Endothelial cell of umbilical vein (primary cell): ENCODE results near the gene TPMT. TPM values are rescaled to one million over a fixed set of nuclear protein-coding genes. Genes with fewer than 3 reads are reported as not detected.

ENCODE experiments used
- BruUV-seq: library from RNA; stranded (reverse); fragments of 400-500 nt; replicated peaks from 2 replicates; lab custom pipeline; 2021; lab: Mats Ljungman, UMichigan
- CTCF ChIA-PET: fragments of 300-600, 350-600 bp; sonication (Branson Sonifier 250); formaldehyde crosslinking; loops from one replicate; lab custom pipeline; 2021; ENCODE audit warnings: antibody characterized with exemption, inconsistent platforms; lab: Charles Lee
- POLR2A ChIA-PET: fragments of 300-600, 350-600 bp; sonication (Branson Sonifier 250); formaldehyde crosslinking; loops from one replicate; lab custom pipeline; 2021; ENCODE audit warnings: antibody characterized with exemption, inconsistent platforms; lab: Charles Lee
- DNase-seq: peaks from one replicate; pipeline ENCODE4 v3.0.0-alpha.2; 2011; ENCODE audit warnings: low read depth, low spot score
- FAIRE-seq: peaks from 2 replicates; lab custom pipeline; 2011; peaks lifted over from hg19 to GRCh38; lab: Jason Lieb, UNC
- H2AFZ ChIP-seq: 2 replicates; pipeline ENCODE4 v1.6.0; 2012; ENCODE audit warnings: low read depth, low read length, control low read depth, inconsistent platforms
- H3K27ac ChIP-seq: 2 replicates; pipeline ENCODE4 v1.5.1; 2011; ENCODE audit warnings: low read depth, mild to moderate bottlenecking, control low read depth, low read length, moderate library complexity; ENCODE audit not compliant: insufficient read depth
- H3K27me3 ChIP-seq, 2 experiments: 2 replicates each; pipeline versions ENCODE4 v1.6.0 to v1.6.1; 2011; ENCODE audit warnings: low read length in 2 of 2, mixed read lengths in 1 of 2; ENCODE audit not compliant: control insufficient read depth in 2 of 2, insufficient read depth in 2 of 2
- H3K36me3 ChIP-seq, 2 experiments: 2 replicates in 1 of 2; 3 replicates in 1 of 2; pipeline ENCODE4 v1.5.1; 2011; ENCODE audit warnings: low read length in 2 of 2, mild to moderate bottlenecking in 1 of 2, moderate library complexity in 1 of 2; ENCODE audit not compliant: control insufficient read depth in 2 of 2, insufficient read depth in 2 of 2; ENCODE audit errors: extremely low read depth in 1 of 2
- H3K4me1 ChIP-seq: 3 replicates; pipeline ENCODE4 v1.5.1; 2011; ENCODE audit warnings: mild to moderate bottlenecking, low read length; ENCODE audit not compliant: control insufficient read depth, insufficient read depth; ENCODE audit errors: extremely low read depth
- H3K4me2 ChIP-seq: 2 replicates; pipeline ENCODE4 v1.6.1; 2011; ENCODE audit warnings: low read length, control low read depth, mixed read lengths; ENCODE audit not compliant: insufficient read depth
- H3K4me3 ChIP-seq, 3 experiments: fragments of 200-600 bp in 1 of 3; sonication (generic), shearing (Covaris generic) in 1 of 3; replicated peaks in 1 of 3; 2 replicates each; pipeline ENCODE4 v1.5.1; 2011 to 2016; ENCODE audit warnings: control low read depth in 3 of 3, low read length in 3 of 3, mild to moderate bottlenecking in 2 of 3, inconsistent platforms in 1 of 3, low read depth in 1 of 3, moderate library complexity in 1 of 3; ENCODE audit not compliant: insufficient read depth in 1 of 3
- H3K79me2 ChIP-seq: 2 replicates; pipeline ENCODE4 v1.6.0; 2012; ENCODE audit warnings: low read length, inconsistent platforms; ENCODE audit not compliant: control insufficient read depth, insufficient read depth
- H3K9ac ChIP-seq: replicated peaks from 2 replicates; pipeline ENCODE3; 2011; ENCODE audit warnings: low read length, control low read depth; ENCODE audit not compliant: insufficient read depth; ENCODE audit errors: extremely low read depth
- H3K9me1 ChIP-seq: replicated peaks from 3 replicates; pipeline ENCODE4 v1.6.0; 2011; ENCODE audit warnings: mild to moderate bottlenecking, low read length; ENCODE audit not compliant: control insufficient read depth, insufficient read depth; ENCODE audit errors: extremely low read depth
- H3K9me3 ChIP-seq: replicated peaks from 2 replicates; pipeline ENCODE4 v1.5.1; 2012; ENCODE audit warnings: low read length, inconsistent platforms; ENCODE audit not compliant: control insufficient read depth, insufficient read depth
- H4K20me1 ChIP-seq: replicated peaks from 2 replicates; pipeline ENCODE3; 2011; ENCODE audit warnings: mild to moderate bottlenecking, low read length; ENCODE audit not compliant: control insufficient read depth, insufficient read depth; ENCODE audit errors: extremely low read depth
- CTCF ChIP-seq, 2 donors: IDR thresholded peaks; 1 replicate in 1 of 2; 2 replicates in 1 of 2; pipeline ENCODE4 v1.5.1; 2011; ENCODE audit warnings: low read length in 2 of 2, mild to moderate bottlenecking in 2 of 2, moderate library complexity in 2 of 2, control low read depth in 1 of 2, inconsistent platforms in 1 of 2, low read depth in 1 of 2; ENCODE audit not compliant: insufficient read depth in 1 of 2; ENCODE audit errors: extremely low read depth in 1 of 2
- EZH2 ChIP-seq: IDR thresholded peaks from 2 replicates; pipeline ENCODE4 v1.6.1; 2012; ENCODE audit warnings: borderline replicate concordance, low read depth, mild to moderate bottlenecking, moderate library complexity, low read length, inconsistent platforms; ENCODE audit not compliant: severe bottlenecking
- FOS ChIP-seq: IDR thresholded peaks from 2 replicates; pipeline ENCODE4 v1.6.1; 2011; ENCODE audit warnings: mild to moderate bottlenecking, low read length, moderate library complexity, borderline replicate concordance; ENCODE audit not compliant: insufficient read depth
- GATA2 ChIP-seq: IDR thresholded peaks from 2 replicates; pipeline ENCODE4 v1.7.0; 2011; ENCODE audit warnings: low read depth, mild to moderate bottlenecking, moderate library complexity, mixed read lengths, low read length; ENCODE audit not compliant: insufficient read length, insufficient read depth
- JUN ChIP-seq: IDR thresholded peaks from 2 replicates; pipeline ENCODE4 v1.6.1; 2011; ENCODE audit warnings: borderline replicate concordance, low read depth; ENCODE audit not compliant: insufficient read length, insufficient read depth
- MAX ChIP-seq: IDR thresholded peaks from 2 replicates; pipeline ENCODE4 v1.6.1; 2011; ENCODE audit not compliant: insufficient read depth, insufficient read length
- MYC ChIP-seq: IDR thresholded peaks from one replicate; pipeline ENCODE4 v1.6.1; 2011; ENCODE audit warnings: mild to moderate bottlenecking, low read depth, low read length
- POLR2A ChIP-seq: IDR thresholded peaks from 2 replicates; pipeline ENCODE4 v1.6.1; 2012; ENCODE audit warnings: low read depth, mild to moderate bottlenecking, control low read depth, low read length
- POLR2AphosphoS5 ChIP-seq: IDR thresholded peaks from 2 replicates; pipeline ENCODE4 v1.6.1; 2012; ENCODE audit warnings: low read depth, mild to moderate bottlenecking, control low read depth, low read length, moderate library complexity; ENCODE audit not compliant: insufficient read depth
- dilution Hi-C: fragments of 300-500 bp; cut with MboI; formaldehyde crosslinking; loops from one replicate; pipeline ENCODE4 v1.15.0; 2019; ENCODE audit warnings: low sequenced_read_pairs; ENCODE audit not compliant: extremely low pct_ligation_motif_present
- intact Hi-C: fragments of 100-400 bp; cut with micrococcal nuclease; formaldehyde crosslinking; loops from one replicate; pipeline ENCODE4 v1.10.0; 2022
- polyA plus RNA-seq, 4 experiments: library from polyadenylated mRNA; depleted of rRNA in 3 of 4; stranded (reverse) in 3 of 4; unstranded in 1 of 4; fragments of >200 nt; gene quantifications; 2 replicates each; pipeline versions ENCODE4 v1.2.1 to v1.2.3, GENCODE V29; 2011 to 2012; ENCODE audit warnings: missing spikeins in 1 of 4
- total RNA-seq: library from RNA; stranded (reverse); gene quantifications from 2 replicates; pipeline ENCODE4 v1.2.3, GENCODE V29; 2021

Gene TPMT
- total and polyA plus RNA-seq, 2 donors (not counting 3 experiments of a cell fraction or from before 2014, with no cell fraction given): 6.5 to 11.1 TPM

GRCh38 chr6:18189196-18189595, 34.3 kb upstream of the TPMT start:
- no peaks in the 10 kb centered on the region for H3K27me3 ChIP-seq
- no peaks in the 10 kb centered on the region for H3K36me3 ChIP-seq
- DNase-seq (no peak), FAIRE-seq (no peak)
- no peak overlapping the region for H3K4me3 ChIP-seq
- H3K27ac ChIP-seq: no peak overlapping the region
- H2AFZ ChIP-seq: no peak overlapping the region
- BruUV-seq: no TSS peak
- POLR2A ChIA-PET: no interaction called here
- no peaks in the 10 kb centered on the region for H3K4me1 ChIP-seq
- no peak overlapping the region for H3K9ac ChIP-seq
- no peak for TF ChIP-seq MAX
- TF ChIP-seq EZH2: no peak
- TF ChIP-seq CTCF (IDR thresholded peaks at IDR 0.05; ENCODE audit: extremely low read depth in 1 of 2, insufficient read depth in 1 of 2, low read depth in 1 of 2, low read length in 2 of 2): no peak
- TF ChIP-seq GATA2: no peak
- no peak for TF ChIP-seq FOS
- TF ChIP-seq JUN: no peak
- TF ChIP-seq POLR2AphosphoS5: no peak
- TF ChIP-seq POLR2A: no peak
- TF ChIP-seq MYC: no peak
- no peaks in the 10 kb centered on the region for H3K9me1 ChIP-seq
- dilution Hi-C loops (no loop called here), intact Hi-C loops (no loop called here)
- CTCF ChIA-PET: interaction anchor here (0.6 kb wide), 1 partner anchor 120 kb away, joined by 6 read pairs; no protein-coding TSS in a partner anchor
- H3K79me2 ChIP-seq: no peaks in the 10 kb centered on the region
- H4K20me1 ChIP-seq: no peaks in the 10 kb centered on the region
- H3K9me3 ChIP-seq: no peaks in the 10 kb centered on the region
- H3K4me2 ChIP-seq: no peak overlapping the region
